SK-N-MC (cell line): Measurements from ENCODE around the gene CRMP1.

Experiments used
- EZH2 ChIP-seq: fragments of 200-600 bp; sonication (generic); IDR thresholded peaks from one replicate; pipeline ENCODE4 v1.6.1; 2017; ENCODE audit warnings: antibody characterized with exemption
- POLR2AphosphoS5 ChIP-seq: IDR thresholded peaks from 2 replicates; pipeline ENCODE4 v1.6.1; 2012; ENCODE audit warnings: mild to moderate bottlenecking, low read depth, low read length, borderline replicate concordance

- no peak for TF ChIP-seq POLR2AphosphoS5
- no peak for TF ChIP-seq EZH2
Observed at GRCh38 chr4:5843573-5844530, 49.0 kb downstream of the CRMP1 start.
